ENCODE results near the gene TMX2.

- TF ChIP-seq CTCF (conservative IDR thresholded peaks at IDR 0.05) (no peak), EZH2 (IDR thresholded peaks at IDR 0.05; ENCODE audit: low read depth) (no peak)
These were observed 65.5 kb downstream of the TMX2 start for GRCh38 chr11:57777969-57778317.

All from PC-9 (cell line).